ENCODE data around the gene MOBP. TPM values are rescaled to one million over a fixed set of nuclear protein-coding genes. Genes with fewer than 3 reads are reported as not detected.

Gene MOBP
- total and polyA plus RNA-seq, 2 of the 4 experiments (the other 2 are of a cell fraction): not detected

DNA sequence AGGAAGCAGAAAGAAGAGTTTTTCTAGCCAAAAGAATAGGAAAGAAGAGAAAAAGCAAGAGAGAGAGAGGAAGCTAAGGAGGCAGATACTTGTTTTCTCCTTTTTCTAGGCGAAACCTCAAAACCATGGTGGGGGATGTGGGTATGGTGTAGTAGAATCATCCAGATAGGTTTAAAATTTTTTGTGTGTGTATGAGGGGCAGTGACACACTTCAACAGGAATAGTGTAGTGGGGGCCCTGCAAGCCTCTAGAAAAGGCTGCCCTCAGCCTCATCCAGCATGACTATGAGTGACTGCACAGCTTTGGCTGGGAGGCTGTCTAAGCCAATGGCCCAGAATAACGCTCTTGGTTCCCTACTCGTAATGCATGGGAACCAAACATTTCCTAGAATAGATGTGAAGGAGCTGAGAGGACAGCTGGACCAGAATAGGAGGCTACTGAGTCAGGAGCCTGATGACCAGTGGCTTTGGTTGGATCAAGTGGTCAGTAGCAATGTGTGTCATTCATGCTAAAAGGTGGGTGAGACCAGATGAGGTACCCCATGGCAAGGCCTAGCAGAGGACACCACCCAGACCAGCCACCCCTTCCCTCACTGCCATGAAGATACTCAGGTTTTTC is 24.4 kb downstream of the MOBP start:
- CTCF ChIA-PET: no interaction called here
- DNase-seq: no peak
- in situ Hi-C loops (cut with MboI; ENCODE audit: low sequenced_read_pairs) (no loop called here), dilution Hi-C loops (cut with HindIII; ENCODE audit: low sequenced_read_pairs, unreplicated experiment) (no loop called here), intact Hi-C loops (cut with micrococcal nuclease) (no loop called here)
- no peak overlapping the region for H3K14ac ChIP-seq (replicated peaks; ENCODE audit: low read depth, low read length)
- no peak for ATAC-seq (ENCODE audit: low read depth)
- H2AFZ ChIP-seq (replicated peaks; ENCODE audit: low read length, poor library complexity): no peak overlapping the region
- H3K79me1 ChIP-seq (ENCODE audit: low read depth in 1 of 2, low read length in 2 of 2): no peaks in the 10 kb centered on the region
- H3K27ac ChIP-seq (ENCODE audit: insufficient read depth, low read length): no peak overlapping the region
- no peak overlapping the region for H2AK5ac ChIP-seq (ENCODE audit: low read depth, low read length)
- no peak overlapping the region for H3K18ac ChIP-seq (ENCODE audit: low read depth, low read length)
- no peak overlapping the region for H3K56ac ChIP-seq (ENCODE audit: extremely low read depth, insufficient read depth, low read length)
- H2BK15ac ChIP-seq (ENCODE audit: low read depth, low read length): no peak overlapping the region
- no peak overlapping the region for H2BK120ac ChIP-seq (ENCODE audit: low read depth, low read length)
- POLR2A ChIA-PET (ENCODE audit: unreplicated experiment): no interaction called here
- H2AK9ac ChIP-seq (replicated peaks; ENCODE audit: low read depth, low read length, poor library complexity): no peak overlapping the region
- no peaks in the 10 kb centered on the region for H3K9me3 ChIP-seq (ENCODE audit: control insufficient read depth, insufficient read depth, low read length)
- WGBS, 2 experiments (ENCODE audit: extremely low coverage in 2 of 2, insufficient read length in 1 of 2): 33% methylated on average over 1 of the region's 3 CpGs; no CpG with 5 or more reads in 1 of the 2 experiments
- H3K36me3 ChIP-seq (ENCODE audit: control insufficient read depth, insufficient read depth, low read length): no peaks in the 10 kb centered on the region
- H3K23ac ChIP-seq (ENCODE audit: low read depth, low read length): no peak overlapping the region
- no peak overlapping the region for H4K5ac ChIP-seq (ENCODE audit: low read depth, low read length)
- no peaks in the 10 kb centered on the region for H3K27me3 ChIP-seq (ENCODE audit: control insufficient read depth, insufficient read depth, low read length)
- no peaks in the 10 kb centered on the region for H3K4me1 ChIP-seq (ENCODE audit: control insufficient read depth, insufficient read depth, low read length)
- H2BK20ac ChIP-seq (ENCODE audit: low read depth, low read length): no peak overlapping the region
- H3K9me1 ChIP-seq (ENCODE audit: insufficient read depth, low read length): no peaks in the 10 kb centered on the region
- H3K4me2 ChIP-seq (ENCODE audit: low read depth, low read length): no peak overlapping the region
- TF ChIP-seq FOS (IDR thresholded peaks at IDR 0.05; ENCODE audit: low read depth, low read length): no peak
- no peak for TF ChIP-seq MXI1 (IDR thresholded peaks at IDR 0.05; ENCODE audit: borderline replicate concordance, low read depth, low read length)
- no peak for TF ChIP-seq RAD21 (IDR thresholded peaks at IDR 0.05; ENCODE audit: low read length)
- no peak for TF ChIP-seq POLR2A (IDR thresholded peaks at IDR 0.05; ENCODE audit: low read depth, low read length)
- TF ChIP-seq CTCF (conservative IDR thresholded peaks at IDR 0.05; ENCODE audit: low read depth, low read length): no peak
- TF ChIP-seq CEBPB (IDR thresholded peaks at IDR 0.05; ENCODE audit: low read depth, low read length): no peak
- TF ChIP-seq USF2 (IDR thresholded peaks at IDR 0.05; ENCODE audit: low read depth, low read length): no peak
- no peak for TF ChIP-seq SMC3 (IDR thresholded peaks at IDR 0.05; ENCODE audit: low read depth, low read length)
- TF ChIP-seq BHLHE40 (IDR thresholded peaks at IDR 0.05; ENCODE audit: low read depth, low read length): no peak
- TF ChIP-seq RCOR1 (IDR thresholded peaks at IDR 0.05; ENCODE audit: insufficient replicate concordance, low read length): no peak
- TF ChIP-seq MAFK (IDR thresholded peaks at IDR 0.05; ENCODE audit: low read depth, low read length): no peak
- TF ChIP-seq CHD1 (IDR thresholded peaks at IDR 0.05; ENCODE audit: low read depth, low read length): no peak
- no peak for TF ChIP-seq ELK1 (IDR thresholded peaks at IDR 0.05; ENCODE audit: borderline replicate concordance, low read depth, low read length)
- no peak for TF ChIP-seq NFE2L2 (IDR thresholded peaks at IDR 0.05; ENCODE audit: low read depth, low read length)
- no peak overlapping the region for H3K4ac ChIP-seq (ENCODE audit: low read depth, low read length)
- no peaks in the 10 kb centered on the region for H4K20me1 ChIP-seq (ENCODE audit: insufficient read depth, low read length)
- no peak overlapping the region for H3K9ac ChIP-seq (ENCODE audit: low read depth, low read length)
- H4K8ac ChIP-seq (ENCODE audit: low read depth in 2 of 2, low read length in 2 of 2): no peak overlapping the region
- H3K4me3 ChIP-seq (ENCODE audit: insufficient read depth, low read depth, low read length): no peak overlapping the region
- no peak overlapping the region for H4K91ac ChIP-seq (ENCODE audit: insufficient read depth, low read depth, low read length)
- no TSS peak for BruUV-seq (replicated peaks)
- H2BK5ac ChIP-seq (ENCODE audit: low read depth, low read length, poor library complexity, severe bottlenecking): no peak overlapping the region
